GM12874 (cell line): Measurements from ENCODE around the gene PPP3R2.

Experiments used
- TF ChIP-seq, protein P1 (sequence below): IDR thresholded peaks from 2 replicates; pipeline ENCODE4 v1.5.1; 2011; ENCODE audit warnings: low read depth, mild to moderate bottlenecking, control low read depth, low read length, moderate library complexity; ENCODE audit not compliant: insufficient read depth

The PPP3R2 gene

DNA sequence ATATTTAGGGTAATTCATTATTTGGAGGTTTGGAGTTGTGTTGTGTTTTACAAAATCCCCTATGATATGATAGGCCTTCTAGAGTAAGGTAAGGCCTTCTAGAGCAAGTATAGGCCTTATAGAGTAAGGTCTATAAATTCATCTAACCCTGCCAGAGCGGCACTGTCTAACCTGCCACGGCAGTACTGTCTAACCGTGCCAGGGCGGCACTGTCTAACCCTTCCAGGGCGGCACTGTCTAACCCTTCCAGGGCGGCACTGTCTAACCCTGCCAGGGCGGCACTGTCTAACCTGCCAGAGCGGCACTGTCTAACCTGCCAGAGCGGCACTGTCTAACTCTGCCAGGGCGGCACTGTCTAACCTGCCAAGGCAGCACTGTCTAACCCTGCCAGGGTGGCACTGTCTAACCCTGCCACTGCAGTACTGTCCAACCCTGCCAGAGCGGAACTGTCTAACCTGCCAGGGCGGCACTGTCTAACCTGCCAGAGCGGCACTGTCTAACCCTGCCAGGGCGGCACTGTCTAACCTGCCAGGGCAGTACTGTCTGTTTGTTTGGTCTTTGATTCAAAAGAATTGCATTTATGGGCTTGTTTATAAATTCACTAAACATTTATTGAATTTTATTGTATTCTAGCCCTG lies 51.6 kb downstream of the PPP3R2 start:
- TF ChIP-seq, protein P1, sequence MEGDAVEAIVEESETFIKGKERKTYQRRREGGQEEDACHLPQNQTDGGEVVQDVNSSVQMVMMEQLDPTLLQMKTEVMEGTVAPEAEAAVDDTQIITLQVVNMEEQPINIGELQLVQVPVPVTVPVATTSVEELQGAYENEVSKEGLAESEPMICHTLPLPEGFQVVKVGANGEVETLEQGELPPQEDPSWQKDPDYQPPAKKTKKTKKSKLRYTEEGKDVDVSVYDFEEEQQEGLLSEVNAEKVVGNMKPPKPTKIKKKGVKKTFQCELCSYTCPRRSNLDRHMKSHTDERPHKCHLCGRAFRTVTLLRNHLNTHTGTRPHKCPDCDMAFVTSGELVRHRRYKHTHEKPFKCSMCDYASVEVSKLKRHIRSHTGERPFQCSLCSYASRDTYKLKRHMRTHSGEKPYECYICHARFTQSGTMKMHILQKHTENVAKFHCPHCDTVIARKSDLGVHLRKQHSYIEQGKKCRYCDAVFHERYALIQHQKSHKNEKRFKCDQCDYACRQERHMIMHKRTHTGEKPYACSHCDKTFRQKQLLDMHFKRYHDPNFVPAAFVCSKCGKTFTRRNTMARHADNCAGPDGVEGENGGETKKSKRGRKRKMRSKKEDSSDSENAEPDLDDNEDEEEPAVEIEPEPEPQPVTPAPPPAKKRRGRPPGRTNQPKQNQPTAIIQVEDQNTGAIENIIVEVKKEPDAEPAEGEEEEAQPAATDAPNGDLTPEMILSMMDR, result no peak
